Epithelial cell of esophagus (primary cell): ENCODE data around the gene ITGB2.
A peak's percentile ranks its signal among the peaks of the same experiment; 100 is the strongest.

ENCODE experiments used
- DNase-seq: peaks from one replicate; pipeline ENCODE4 v3.0.0; 2010; ENCODE audit warnings: low read depth
- H3K4me3 ChIP-seq: 2 replicates; pipeline ENCODE4 v1.5.1; 2011; ENCODE audit warnings: mild to moderate bottlenecking, low read length, control low read depth
- CTCF ChIP-seq: IDR thresholded peaks from 2 replicates; pipeline ENCODE4 v1.5.1; 2011; ENCODE audit warnings: low read depth, mild to moderate bottlenecking, low read length, control low read depth, inconsistent platforms; ENCODE audit not compliant: insufficient read depth; ENCODE audit errors: missing control alignments

ITGB2 gene

GRCh38 chr21:44949161-44949778 lies 28.6 kb upstream of the ITGB2 start:
- no peak overlapping the region for H3K4me3 ChIP-seq
- TF ChIP-seq CTCF, result no peak
- DNase-seq, result no peak

GRCh38 chr21:44948426-44949120 lies 27.9 kb upstream of the ITGB2 start:
- no peak for TF ChIP-seq CTCF
- DNase-seq, result no peak
- no peak overlapping the region for H3K4me3 ChIP-seq

GRCh38 chr21:44947930-44948331 lies 27.2 kb upstream of the ITGB2 start:
- TF ChIP-seq CTCF, result no peak
- H3K4me3 ChIP-seq, result no peak overlapping the region
- DNase-seq, result no peak

- H3K4me3 ChIP-seq, result no peak overlapping the region
- peak; percentile 67 for DNase-seq
These were observed 26.6 kb upstream of the ITGB2 start for GRCh38 chr21:44947111-44947929.

GRCh38 chr21:44946254-44947041 lies 25.7 kb upstream of the ITGB2 start:
- no peak overlapping the region for H3K4me3 ChIP-seq
- no peak for TF ChIP-seq CTCF
- DNase-seq, result no peak

More at GRCh38 chr21:44947111-44947929, 26.6 kb upstream of the ITGB2 start:
- TF ChIP-seq CTCF, result no peak

GRCh38 chr21:44944596-44944995 lies 23.9 kb upstream of the ITGB2 start:
- TF ChIP-seq CTCF, result no peak
- no peak overlapping the region for H3K4me3 ChIP-seq
- no peak for DNase-seq
